AG04449 (cell line): ENCODE results near the gene SHISA6.

Experiments
- CTCF ChIA-PET: fragments of 350-600 bp; formaldehyde crosslinking; extraction: SDS; loops from one replicate; lab custom pipeline; 2021; ENCODE audit warnings: antibody characterized with exemption; lab: Yijun Ruan, JAX
- POLR2A ChIA-PET: fragments of 400-600, 350-600 bp; formaldehyde crosslinking; extraction: SDS; loops from one replicate; lab custom pipeline; 2020; ENCODE audit warnings: antibody characterized with exemption, inconsistent platforms; lab: Yijun Ruan, JAX
- DNase-seq: peaks from one replicate; pipeline ENCODE4 v3.0.0-alpha.2; 2010; ENCODE audit warnings: low read depth, low spot score
- H3K4me3 ChIP-seq: 2 replicates; pipeline ENCODE4 v1.5.1; 2011; ENCODE audit warnings: low read depth, mild to moderate bottlenecking, control low read depth, low read length
- CTCF ChIP-seq: IDR thresholded peaks from one replicate; pipeline ENCODE4 v1.5.1; 2011; ENCODE audit warnings: mild to moderate bottlenecking, moderate library complexity, low read length, control low read depth, inconsistent platforms; ENCODE audit not compliant: insufficient read depth; ENCODE audit errors: missing control alignments

SHISA6 gene

GRCh38 chr17:11292491-11292890 lies 51.5 kb downstream of the SHISA6 start:
- H3K4me3 ChIP-seq: no peak overlapping the region
- no peak for DNase-seq
- ChIA-PET CTCF (no interaction called here), POLR2A (no interaction called here)
- no peak for TF ChIP-seq CTCF

- no peak for TF ChIP-seq CTCF
- ChIA-PET POLR2A (no interaction called here), CTCF (no interaction called here)
- DNase-seq: no peak
- H3K4me3 ChIP-seq: no peak overlapping the region
These were observed 52.5 kb downstream of the SHISA6 start for GRCh38 chr17:11293480-11293879.

GRCh38 chr17:11294826-11295225 lies 53.8 kb downstream of the SHISA6 start:
- ChIA-PET CTCF (no interaction called here), POLR2A (no interaction called here)
- no peak for DNase-seq
- no peak overlapping the region for H3K4me3 ChIP-seq
- no peak for TF ChIP-seq CTCF

- no peak for TF ChIP-seq CTCF
- ChIA-PET POLR2A (no interaction called here), CTCF (no interaction called here)
- no peak for DNase-seq
- H3K4me3 ChIP-seq: no peak overlapping the region
These were observed 56.0 kb downstream of the SHISA6 start for GRCh38 chr17:11296994-11297393.

- DNase-seq: no peak
- no peak overlapping the region for H3K4me3 ChIP-seq
- TF ChIP-seq CTCF: no peak
- POLR2A ChIA-PET: no interaction called here
- CTCF ChIA-PET: no interaction called here
These were observed 57.4 kb downstream of the SHISA6 start for GRCh38 chr17:11298401-11298800.

- H3K4me3 ChIP-seq: no peak overlapping the region
- TF ChIP-seq CTCF: no peak
- DNase-seq: no peak
- ChIA-PET CTCF (no interaction called here), POLR2A (no interaction called here)
These were observed 59.2 kb downstream of the SHISA6 start for GRCh38 chr17:11300201-11300600.
